ENCODE data around the gene TRIM29. TPM values are rescaled to one million over a fixed set of nuclear protein-coding genes. Genes with fewer than 3 reads are reported as not detected.

The TRIM29 gene
- total RNA-seq, 1 donor from 2014 or later, result 0.11 TPM

GRCh38 chr11:120122924-120123683 lies 14.8 kb downstream of the TRIM29 start:
- H3K4me1 ChIP-seq, result no peaks in the 10 kb centered on the region
- Mint-ChIP-seq H3K36me3 (no peaks in the 10 kb centered on the region), H3K4me1 (peaks cover 7% of the 10 kb centered on the region), H3K4me3 (no peak overlapping the region), H3K9me3 (no peaks in the 10 kb centered on the region), H3K27ac (no peak overlapping the region), H3K27me3 (ENCODE audit: insufficient read depth, low read depth) (peaks cover 10% of the 10 kb centered on the region)
- no peak overlapping the region for H3K9ac ChIP-seq
- no peak overlapping the region for H3K4me2 ChIP-seq
- H3K27me3 ChIP-seq, result no peaks in the 10 kb centered on the region
- TF ChIP-seq EZH2 (IDR thresholded peaks at IDR 0.05), result no peak
- TF ChIP-seq CTCF (IDR thresholded peaks at IDR 0.05), result no peak
- TF ChIP-seq EZH2phosphoT487 (IDR thresholded peaks at IDR 0.05), result no peak
- H2AFZ ChIP-seq (replicated peaks), result no peak overlapping the region
- no peak overlapping the region for H3K4me3 ChIP-seq
- no peaks in the 10 kb centered on the region for H3K36me3 ChIP-seq
- no peak overlapping the region for H3K27ac ChIP-seq
- no peaks in the 10 kb centered on the region for H3F3A ChIP-seq (ENCODE audit: low read depth)
- no peak for DNase-seq (ENCODE audit: low spot score)
- no peaks in the 10 kb centered on the region for H3K79me2 ChIP-seq (ENCODE audit: low read depth)
- no peaks in the 10 kb centered on the region for H3K9me3 ChIP-seq (ENCODE audit: low read depth)
- H4K20me1 ChIP-seq (ENCODE audit: low read depth), result no peaks in the 10 kb centered on the region

GRCh38 chr11:120121914-120122473 lies 15.9 kb downstream of the TRIM29 start:
- Mint-ChIP-seq H3K27me3 (ENCODE audit: insufficient read depth, low read depth) (peaks cover 10% of the 10 kb centered on the region), H3K36me3 (no peaks in the 10 kb centered on the region), H3K4me3 (no peak overlapping the region), H3K9me3 (no peaks in the 10 kb centered on the region), H3K27ac (no peak overlapping the region), H3K4me1 (peaks cover 14% of the 10 kb centered on the region)
- Histone ChIP-seq H3K9ac (no peak overlapping the region), H3K27ac (no peak overlapping the region), H2AFZ (replicated peaks) (no peak overlapping the region), H3K36me3 (no peaks in the 10 kb centered on the region), H3K4me2 (no peak overlapping the region), H3K4me3 (no peak overlapping the region), H3K27me3 (no peaks in the 10 kb centered on the region), H3K9me3 (ENCODE audit: low read depth) (no peaks in the 10 kb centered on the region), H4K20me1 (ENCODE audit: low read depth) (no peaks in the 10 kb centered on the region), H3F3A (ENCODE audit: low read depth) (no peaks in the 10 kb centered on the region), H3K4me1 (no peaks in the 10 kb centered on the region), H3K79me2 (ENCODE audit: low read depth) (no peaks in the 10 kb centered on the region)
- peak; percentile 33 for DNase-seq (ENCODE audit: low spot score)
- no peak for TF ChIP-seq EZH2 (IDR thresholded peaks at IDR 0.05)
- TF ChIP-seq CTCF (IDR thresholded peaks at IDR 0.05), result no peak

DNA sequence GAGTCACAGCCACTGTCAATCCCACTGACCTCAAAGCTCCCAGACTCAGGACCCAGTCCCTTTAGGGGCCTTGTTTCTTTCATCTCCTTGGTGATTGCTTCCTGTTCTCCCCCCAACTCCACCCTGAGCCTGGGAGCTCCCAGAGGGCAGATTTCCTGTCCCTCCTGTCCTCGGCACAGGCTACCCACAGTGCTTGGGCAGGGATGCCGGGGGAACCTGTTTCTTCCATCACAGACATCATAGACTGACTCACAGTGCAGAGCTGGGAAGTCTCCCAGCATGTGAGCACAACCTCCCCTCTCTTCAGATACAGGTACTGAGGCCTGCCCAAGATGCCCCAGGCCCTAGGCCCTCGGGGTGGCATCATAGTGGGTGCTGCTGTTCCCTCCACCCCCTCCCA lies 16.6 kb downstream of the TRIM29 start:
- Histone ChIP-seq H3K27ac (no peak overlapping the region), H3K4me3 (no peak overlapping the region), H3F3A (ENCODE audit: low read depth) (no peaks in the 10 kb centered on the region), H3K4me1 (no peaks in the 10 kb centered on the region), H3K79me2 (ENCODE audit: low read depth) (no peaks in the 10 kb centered on the region), H3K36me3 (no peaks in the 10 kb centered on the region), H3K9ac (no peak overlapping the region), H3K4me2 (no peak overlapping the region), H4K20me1 (ENCODE audit: low read depth) (no peaks in the 10 kb centered on the region), H3K9me3 (ENCODE audit: low read depth) (no peaks in the 10 kb centered on the region), H2AFZ (replicated peaks) (no peak overlapping the region), H3K27me3 (no peaks in the 10 kb centered on the region)
- Mint-ChIP-seq H3K27me3 (ENCODE audit: insufficient read depth, low read depth) (peaks cover 8% of the 10 kb centered on the region), H3K27ac (peak overlapping the region; percentile 83), H3K9me3 (no peaks in the 10 kb centered on the region), H3K4me1 (peaks cover 18% of the 10 kb centered on the region), H3K36me3 (no peaks in the 10 kb centered on the region), H3K4me3 (peak overlapping the region; percentile 18)
- TF ChIP-seq EZH2 (IDR thresholded peaks at IDR 0.05), result no peak
- no peak for TF ChIP-seq CTCF (IDR thresholded peaks at IDR 0.05)
- TF ChIP-seq EZH2phosphoT487 (IDR thresholded peaks at IDR 0.05), result no peak
- DNase-seq (ENCODE audit: low spot score), result no peak

Data from neural progenitor cell (in vitro differentiated cells).